ENCODE data around the gene GPR75.

GRCh38 chr2:53826030-53826410, 33.7 kb downstream of the GPR75 start:
- TF ChIP-seq, protein P1, sequence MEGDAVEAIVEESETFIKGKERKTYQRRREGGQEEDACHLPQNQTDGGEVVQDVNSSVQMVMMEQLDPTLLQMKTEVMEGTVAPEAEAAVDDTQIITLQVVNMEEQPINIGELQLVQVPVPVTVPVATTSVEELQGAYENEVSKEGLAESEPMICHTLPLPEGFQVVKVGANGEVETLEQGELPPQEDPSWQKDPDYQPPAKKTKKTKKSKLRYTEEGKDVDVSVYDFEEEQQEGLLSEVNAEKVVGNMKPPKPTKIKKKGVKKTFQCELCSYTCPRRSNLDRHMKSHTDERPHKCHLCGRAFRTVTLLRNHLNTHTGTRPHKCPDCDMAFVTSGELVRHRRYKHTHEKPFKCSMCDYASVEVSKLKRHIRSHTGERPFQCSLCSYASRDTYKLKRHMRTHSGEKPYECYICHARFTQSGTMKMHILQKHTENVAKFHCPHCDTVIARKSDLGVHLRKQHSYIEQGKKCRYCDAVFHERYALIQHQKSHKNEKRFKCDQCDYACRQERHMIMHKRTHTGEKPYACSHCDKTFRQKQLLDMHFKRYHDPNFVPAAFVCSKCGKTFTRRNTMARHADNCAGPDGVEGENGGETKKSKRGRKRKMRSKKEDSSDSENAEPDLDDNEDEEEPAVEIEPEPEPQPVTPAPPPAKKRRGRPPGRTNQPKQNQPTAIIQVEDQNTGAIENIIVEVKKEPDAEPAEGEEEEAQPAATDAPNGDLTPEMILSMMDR (IDR thresholded peaks at IDR 0.05; ENCODE audit: insufficient read depth, low read length) = no peak
- no peak for TF ChIP-seq POLR2AphosphoS5 (IDR thresholded peaks at IDR 0.05; ENCODE audit: low read depth)
- no peak for TF ChIP-seq GABPA (IDR thresholded peaks at IDR 0.05; ENCODE audit: low read depth)
- TF ChIP-seq, protein P2, sequence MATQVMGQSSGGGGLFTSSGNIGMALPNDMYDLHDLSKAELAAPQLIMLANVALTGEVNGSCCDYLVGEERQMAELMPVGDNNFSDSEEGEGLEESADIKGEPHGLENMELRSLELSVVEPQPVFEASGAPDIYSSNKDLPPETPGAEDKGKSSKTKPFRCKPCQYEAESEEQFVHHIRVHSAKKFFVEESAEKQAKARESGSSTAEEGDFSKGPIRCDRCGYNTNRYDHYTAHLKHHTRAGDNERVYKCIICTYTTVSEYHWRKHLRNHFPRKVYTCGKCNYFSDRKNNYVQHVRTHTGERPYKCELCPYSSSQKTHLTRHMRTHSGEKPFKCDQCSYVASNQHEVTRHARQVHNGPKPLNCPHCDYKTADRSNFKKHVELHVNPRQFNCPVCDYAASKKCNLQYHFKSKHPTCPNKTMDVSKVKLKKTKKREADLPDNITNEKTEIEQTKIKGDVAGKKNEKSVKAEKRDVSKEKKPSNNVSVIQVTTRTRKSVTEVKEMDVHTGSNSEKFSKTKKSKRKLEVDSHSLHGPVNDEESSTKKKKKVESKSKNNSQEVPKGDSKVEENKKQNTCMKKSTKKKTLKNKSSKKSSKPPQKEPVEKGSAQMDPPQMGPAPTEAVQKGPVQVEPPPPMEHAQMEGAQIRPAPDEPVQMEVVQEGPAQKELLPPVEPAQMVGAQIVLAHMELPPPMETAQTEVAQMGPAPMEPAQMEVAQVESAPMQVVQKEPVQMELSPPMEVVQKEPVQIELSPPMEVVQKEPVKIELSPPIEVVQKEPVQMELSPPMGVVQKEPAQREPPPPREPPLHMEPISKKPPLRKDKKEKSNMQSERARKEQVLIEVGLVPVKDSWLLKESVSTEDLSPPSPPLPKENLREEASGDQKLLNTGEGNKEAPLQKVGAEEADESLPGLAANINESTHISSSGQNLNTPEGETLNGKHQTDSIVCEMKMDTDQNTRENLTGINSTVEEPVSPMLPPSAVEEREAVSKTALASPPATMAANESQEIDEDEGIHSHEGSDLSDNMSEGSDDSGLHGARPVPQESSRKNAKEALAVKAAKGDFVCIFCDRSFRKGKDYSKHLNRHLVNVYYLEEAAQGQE (IDR thresholded peaks at IDR 0.05; ENCODE audit: insufficient replicate concordance, low read depth) = no peak
- TF ChIP-seq SPI1 (IDR thresholded peaks at IDR 0.05; ENCODE audit: borderline replicate concordance, low read depth) = no peak
